ENCODE measurements around the gene EXOC6B. TPM values are rescaled to one million over a fixed set of nuclear protein-coding genes. Genes with fewer than 3 reads are reported as not detected.

Gene EXOC6B
- total and polyA plus RNA-seq, 2 of the 8 experiments (the other 6 are each of a cell fraction or from before 2014, with no cell fraction given) = 13.5 to 33.0 TPM

GRCh38 chr2:72674982-72675915 lies 150.6 kb downstream of the EXOC6B start (continued):
- TF ChIP-seq RNF2 (IDR thresholded peaks at IDR 0.05; ENCODE audit: borderline replicate concordance, low read depth, low read length, missing control alignments, poor library complexity, severe bottlenecking) (no peak), NANOG (IDR thresholded peaks at IDR 0.05; ENCODE audit: insufficient read depth, low read depth, low read length, poor library complexity, severe bottlenecking) (no peak), CBX8 (IDR thresholded peaks at IDR 0.05; ENCODE audit: borderline replicate concordance, low read depth, low read length) (no peak), TAF1 (IDR thresholded peaks at IDR 0.05; ENCODE audit: low read depth, low read length) (no peak), GABPA (IDR thresholded peaks at IDR 0.05; ENCODE audit: borderline replicate concordance, insufficient read depth, low read length) (no peak), KDM1A (IDR thresholded peaks at IDR 0.05; ENCODE audit: borderline replicate concordance, low read length) (no peak)
- TF ChIP-seq, protein P1, sequence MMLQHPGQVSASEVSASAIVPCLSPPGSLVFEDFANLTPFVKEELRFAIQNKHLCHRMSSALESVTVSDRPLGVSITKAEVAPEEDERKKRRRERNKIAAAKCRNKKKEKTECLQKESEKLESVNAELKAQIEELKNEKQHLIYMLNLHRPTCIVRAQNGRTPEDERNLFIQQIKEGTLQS (IDR thresholded peaks at IDR 0.05; ENCODE audit: insufficient read depth, low read depth, low read length) = no peak
